Measurements from ENCODE around the gene ETV1. TPM values are rescaled to one million over a fixed set of nuclear protein-coding genes. Genes with fewer than 3 reads are reported as not detected.
A peak's percentile ranks its signal among the peaks of the same experiment; 100 is the strongest.

Gene ETV1
- total and polyA plus RNA-seq, 7 experiments from 2014 or later: 0.39 TPM; not detected in 6

GRCh38 chr7:13851736-13852135 is 137.7 kb downstream of the ETV1 start:
- Histone ChIP-seq H3K9me3 (ENCODE audit: control insufficient read depth in 2 of 3, low read length in 3 of 3) (no peaks in the 10 kb centered on the region), H3K36me3 (ENCODE audit: control insufficient read depth in 2 of 3, insufficient read depth in 3 of 3, low read length in 3 of 3) (no peaks in the 10 kb centered on the region), H3K4me3 (ENCODE audit: low read length) (no peak overlapping the region), H3K27ac (ENCODE audit: low read depth, low read length) (no peak overlapping the region), H3K4me1 (ENCODE audit: control insufficient read depth in 2 of 2, insufficient read depth in 2 of 2, low read length in 2 of 2) (peaks cover 0 to 18% of the 10 kb centered on the region in 2 donors), H3K27me3 (ENCODE audit: control insufficient read depth in 2 of 2, insufficient read depth in 2 of 2, low read length in 2 of 2) (no peaks in the 10 kb centered on the region)
- Mint-ChIP-seq H3K27ac (no peak overlapping the region), H3K4me1 (peaks cover 0 to 16% (median 2%) of the 10 kb centered on the region in 7 donors), H3K36me3 (no peaks in the 10 kb centered on the region), H3K27me3 (no peaks in the 10 kb centered on the region), H3K4me3 (no peak overlapping the region), H3K9me3 (peaks cover 0 to 4% (median 0%) of the 10 kb centered on the region in 11 donors)
- DNase-seq (no peak), ATAC-seq (no peak)
- ChIA-PET POLR2A (no interaction called here), CTCF (no interaction called here)
- intact Hi-C loops (cut with micrococcal nuclease): no loop called here

GRCh38 chr7:13850185-13850752 is 139.2 kb downstream of the ETV1 start:
- Mint-ChIP-seq H3K27ac (peak overlapping the region in 2 of 9 donors; percentile 12 to 17), H3K36me3 (no peaks in the 10 kb centered on the region), H3K27me3 (no peaks in the 10 kb centered on the region), H3K9me3 (peaks cover 0 to 4% (median 0%) of the 10 kb centered on the region in 11 donors), H3K4me3 (peak overlapping the region in 1 of 10 donors; percentile 26), H3K4me1 (peaks cover 0 to 16% (median 2%) of the 10 kb centered on the region in 7 donors)
- peak in 1 of 9 donors; percentile 43 for DNase-seq
- Histone ChIP-seq H3K27me3 (ENCODE audit: control insufficient read depth in 2 of 2, insufficient read depth in 2 of 2, low read length in 2 of 2) (no peaks in the 10 kb centered on the region), H3K27ac (ENCODE audit: low read depth, low read length) (no peak overlapping the region), H3K9me3 (ENCODE audit: control insufficient read depth in 2 of 3, low read length in 3 of 3) (no peaks in the 10 kb centered on the region), H3K36me3 (ENCODE audit: control insufficient read depth in 2 of 3, insufficient read depth in 3 of 3, low read length in 3 of 3) (no peaks in the 10 kb centered on the region), H3K4me1 (ENCODE audit: control insufficient read depth in 2 of 2, insufficient read depth in 2 of 2, low read length in 2 of 2) (peaks cover 0 to 18% of the 10 kb centered on the region in 2 donors), H3K4me3 (ENCODE audit: low read length) (no peak overlapping the region)
- ATAC-seq: peak; percentile 91
- intact Hi-C loops (cut with micrococcal nuclease): no loop called here
- ChIA-PET POLR2A (no interaction called here), CTCF (no interaction called here)

GRCh38 chr7:13849163-13849892 is 140.1 kb downstream of the ETV1 start:
- CTCF ChIA-PET: no interaction called here
- no peaks in the 10 kb centered on the region for H3K27me3 Mint-ChIP-seq
- no peak overlapping the region for H3K4me3 ChIP-seq (ENCODE audit: low read length)
- H3K36me3 ChIP-seq (ENCODE audit: control insufficient read depth in 2 of 3, insufficient read depth in 3 of 3, low read length in 3 of 3): no peaks in the 10 kb centered on the region
- no peaks in the 10 kb centered on the region for H3K36me3 Mint-ChIP-seq
- POLR2A ChIA-PET: no interaction called here
- H3K27ac ChIP-seq (ENCODE audit: low read depth, low read length): no peak overlapping the region
- no peaks in the 10 kb centered on the region for H3K9me3 ChIP-seq (ENCODE audit: control insufficient read depth in 2 of 3, low read length in 3 of 3)
- H3K4me1 Mint-ChIP-seq: peaks cover 0 to 16% (median 2%) of the 10 kb centered on the region in 7 donors
- peaks cover 0 to 18% of the 10 kb centered on the region in 2 donors for H3K4me1 ChIP-seq (ENCODE audit: control insufficient read depth in 2 of 2, insufficient read depth in 2 of 2, low read length in 2 of 2)
- H3K27ac Mint-ChIP-seq: peak overlapping the region in 3 of 9 donors; percentile 12 to 40 (median 17)
- H3K9me3 Mint-ChIP-seq: peaks cover 0 to 4% (median 0%) of the 10 kb centered on the region in 11 donors
- peak overlapping the region in 1 of 10 donors; percentile 10 for H3K4me3 Mint-ChIP-seq
- no peaks in the 10 kb centered on the region for H3K27me3 ChIP-seq (ENCODE audit: control insufficient read depth in 2 of 2, insufficient read depth in 2 of 2, low read length in 2 of 2)
- ATAC-seq (no peak), DNase-seq (no peak)
- intact Hi-C loops (cut with micrococcal nuclease): no loop called here

GRCh38 chr7:13848681-13849131 is 140.8 kb downstream of the ETV1 start:
- Mint-ChIP-seq H3K4me1 (peaks cover 0 to 16% (median 2%) of the 10 kb centered on the region in 7 donors), H3K27me3 (no peaks in the 10 kb centered on the region), H3K27ac (no peak overlapping the region), H3K36me3 (no peaks in the 10 kb centered on the region), H3K4me3 (no peak overlapping the region), H3K9me3 (peaks cover 0 to 4% (median 0%) of the 10 kb centered on the region in 11 donors)
- ATAC-seq (no peak), DNase-seq (no peak)
- Histone ChIP-seq H3K36me3 (ENCODE audit: control insufficient read depth in 2 of 3, insufficient read depth in 3 of 3, low read length in 3 of 3) (no peaks in the 10 kb centered on the region), H3K9me3 (ENCODE audit: control insufficient read depth in 2 of 3, low read length in 3 of 3) (no peaks in the 10 kb centered on the region), H3K27me3 (ENCODE audit: control insufficient read depth in 2 of 2, insufficient read depth in 2 of 2, low read length in 2 of 2) (no peaks in the 10 kb centered on the region), H3K4me1 (ENCODE audit: control insufficient read depth in 2 of 2, insufficient read depth in 2 of 2, low read length in 2 of 2) (peaks cover 0 to 18% of the 10 kb centered on the region in 2 donors), H3K4me3 (ENCODE audit: low read length) (no peak overlapping the region), H3K27ac (ENCODE audit: low read depth, low read length) (no peak overlapping the region)
- ChIA-PET CTCF (no interaction called here), POLR2A (no interaction called here)
- intact Hi-C loops (cut with micrococcal nuclease): no loop called here

GRCh38 chr7:13846386-13846785 is 143.1 kb downstream of the ETV1 start:
- Mint-ChIP-seq H3K27me3 (peaks cover 0 to 4% (median 0%) of the 10 kb centered on the region in 5 donors), H3K36me3 (no peaks in the 10 kb centered on the region), H3K9me3 (peaks cover 0 to 4% (median 0%) of the 10 kb centered on the region in 11 donors), H3K4me1 (peaks cover 0 to 16% (median 2%) of the 10 kb centered on the region in 7 donors), H3K27ac (no peak overlapping the region), H3K4me3 (no peak overlapping the region)
- peaks cover 0 to 18% of the 10 kb centered on the region in 2 donors for H3K4me1 ChIP-seq (ENCODE audit: control insufficient read depth in 2 of 2, insufficient read depth in 2 of 2, low read length in 2 of 2)
- ChIA-PET CTCF (no interaction called here), POLR2A (no interaction called here)
- intact Hi-C loops (cut with micrococcal nuclease): no loop called here
- no peak for DNase-seq
- no peak overlapping the region for H3K4me3 ChIP-seq (ENCODE audit: low read length)
- no peaks in the 10 kb centered on the region for H3K9me3 ChIP-seq (ENCODE audit: control insufficient read depth in 2 of 3, low read length in 3 of 3)
- no peaks in the 10 kb centered on the region for H3K36me3 ChIP-seq (ENCODE audit: control insufficient read depth in 2 of 3, insufficient read depth in 3 of 3, low read length in 3 of 3)
- no peak for ATAC-seq
- H3K27me3 ChIP-seq (ENCODE audit: control insufficient read depth in 2 of 2, insufficient read depth in 2 of 2, low read length in 2 of 2): no peaks in the 10 kb centered on the region
- no peak overlapping the region for H3K27ac ChIP-seq (ENCODE audit: low read depth, low read length)

- no peak for ATAC-seq
- peaks cover 0 to 14% of the 10 kb centered on the region in 2 donors for H3K4me1 ChIP-seq (ENCODE audit: control insufficient read depth in 2 of 2, insufficient read depth in 2 of 2, low read length in 2 of 2)
- DNase-seq: no peak
- CTCF ChIA-PET: no interaction called here
- Mint-ChIP-seq H3K4me1 (peaks cover 0 to 13% (median 2%) of the 10 kb centered on the region in 7 donors), H3K36me3 (no peaks in the 10 kb centered on the region), H3K4me3 (no peak overlapping the region), H3K27me3 (peaks cover 0 to 4% (median 0%) of the 10 kb centered on the region in 5 donors), H3K9me3 (peaks cover 0 to 4% (median 0%) of the 10 kb centered on the region in 11 donors), H3K27ac (no peak overlapping the region)
- no peaks in the 10 kb centered on the region for H3K27me3 ChIP-seq (ENCODE audit: control insufficient read depth in 2 of 2, insufficient read depth in 2 of 2, low read length in 2 of 2)
- H3K4me3 ChIP-seq (ENCODE audit: low read length): no peak overlapping the region
- H3K27ac ChIP-seq (ENCODE audit: low read depth, low read length): no peak overlapping the region
- POLR2A ChIA-PET: no interaction called here
- H3K36me3 ChIP-seq (ENCODE audit: control insufficient read depth in 2 of 3, insufficient read depth in 3 of 3, low read length in 3 of 3): no peaks in the 10 kb centered on the region
- H3K9me3 ChIP-seq (ENCODE audit: control insufficient read depth in 2 of 3, low read length in 3 of 3): no peaks in the 10 kb centered on the region
- intact Hi-C loops (cut with micrococcal nuclease): no loop called here
Observed at GRCh38 chr7:13845601-13846000, 143.9 kb downstream of the ETV1 start.

Data from naive thymus-derived CD4-positive, alpha-beta T cell (primary cell).